ENCODE data around the gene ZNF385D. TPM values are rescaled to one million over a fixed set of nuclear protein-coding genes. Genes with fewer than 3 reads are reported as not detected.

ZNF385D gene
- polyA plus RNA-seq, 1 of the 3 experiments (the other 2 are of a cell fraction), result 1.8 TPM

- Histone ChIP-seq H3K4me1 (ENCODE audit: control insufficient read depth in 1 of 2, insufficient read depth in 2 of 2, low read depth in 1 of 2, low read length in 1 of 2) (peaks cover 0 to 4% of the 10 kb centered on the region in 2 experiments; a peak in 1 of 4 replicates), H4K20me1 (ENCODE audit: insufficient read depth) (no peaks in the 10 kb centered on the region), H3K36me3 (replicated peaks in 1 of 2; ENCODE audit: control insufficient read depth in 1 of 2, insufficient read depth in 2 of 2, low read length in 1 of 2) (no peaks in the 10 kb centered on the region), H2AFZ (ENCODE audit: low read depth) (no peak overlapping the region), H3F3A (replicated peaks; ENCODE audit: insufficient read depth) (no peaks in the 10 kb centered on the region), H3K27ac (ENCODE audit: low read depth in 2 of 2, low read length in 1 of 2) (no peak overlapping the region), H3K4me3 (ENCODE audit: low read depth in 2 of 2, low read length in 1 of 2) (no peak overlapping the region), H3K27me3 (ENCODE audit: insufficient read depth) (no peaks in the 10 kb centered on the region), H3K9me3 (no peaks in the 10 kb centered on the region), H3K9me2 (no peaks in the 10 kb centered on the region), H3K4me2 (no peak overlapping the region), H3K9ac (no peak overlapping the region), H3K79me2 (ENCODE audit: insufficient read depth) (no peaks in the 10 kb centered on the region)
- TF ChIP-seq GATA2 (CRISPR knock-in tag; IDR thresholded peaks at IDR 0.05) (no peak), MAX (IDR thresholded peaks at IDR 0.05; ENCODE audit: low read depth) (no peak), NFIC (IDR thresholded peaks at IDR 0.05; ENCODE audit: borderline replicate concordance) (no peak), JUND (IDR thresholded peaks at IDR 0.05) (no peak), SIN3A (IDR thresholded peaks at IDR 0.05; ENCODE audit: borderline replicate concordance, low read depth, low read length) (no peak)
- CTCF ChIA-PET, result interaction anchor here (0.7 to 1.1 kb wide), 2 partner anchors 18 to 274 kb away, joined by 3 read pairs; no protein-coding TSS in a partner anchor
- 63% methylated on average over 8 of the region's 8 CpGs for WGBS (ENCODE audit: low lambda C conversion rate)
- POLR2A ChIA-PET, result no interaction called here
- no peak for DNase-seq
Observed at GRCh38 chr3:21620511-21621155, 130.4 kb downstream of the ZNF385D start.

- Histone ChIP-seq H3K4me2 (no peak overlapping the region), H3K27ac (ENCODE audit: low read depth in 2 of 2, low read length in 1 of 2) (no peak overlapping the region), H3K9me3 (no peaks in the 10 kb centered on the region), H4K20me1 (ENCODE audit: insufficient read depth) (no peaks in the 10 kb centered on the region), H3K79me2 (ENCODE audit: insufficient read depth) (no peaks in the 10 kb centered on the region), H3F3A (replicated peaks; ENCODE audit: insufficient read depth) (no peaks in the 10 kb centered on the region), H3K27me3 (ENCODE audit: insufficient read depth) (no peaks in the 10 kb centered on the region), H3K4me1 (ENCODE audit: control insufficient read depth in 1 of 2, insufficient read depth in 2 of 2, low read depth in 1 of 2, low read length in 1 of 2) (peaks cover 0 to 4% of the 10 kb centered on the region in 2 experiments; a peak in 1 of 4 replicates), H3K9ac (no peak overlapping the region), H3K4me3 (ENCODE audit: low read depth in 2 of 2, low read length in 1 of 2) (no peak overlapping the region), H3K9me2 (no peaks in the 10 kb centered on the region), H3K36me3 (replicated peaks in 1 of 2; ENCODE audit: control insufficient read depth in 1 of 2, insufficient read depth in 2 of 2, low read length in 1 of 2) (no peaks in the 10 kb centered on the region), H2AFZ (ENCODE audit: low read depth) (no peak overlapping the region)
- WGBS (ENCODE audit: low lambda C conversion rate), result 48% methylated on average over 2 of the region's 2 CpGs
- TF ChIP-seq FOXM1 (IDR thresholded peaks at IDR 0.05; ENCODE audit: low read depth) (no peak), RFX5 (IDR thresholded peaks at IDR 0.05; ENCODE audit: low read length) (no peak), POLR2AphosphoS5 (IDR thresholded peaks at IDR 0.05; ENCODE audit: low read depth, low read length) (no peak), TAF1 (IDR thresholded peaks at IDR 0.05; ENCODE audit: borderline replicate concordance, low read depth, low read length) (no peak), RCOR1 (IDR thresholded peaks at IDR 0.05; ENCODE audit: low read length) (no peak), ELF1 (IDR thresholded peaks at IDR 0.05) (no peak), JUND (IDR thresholded peaks at IDR 0.05) (no peak), EP300 (IDR thresholded peaks at IDR 0.05; ENCODE audit: borderline replicate concordance in 1 of 2, low read depth in 1 of 2, low read length in 1 of 2) (no peak), EZH2phosphoT487 (IDR thresholded peaks at IDR 0.05; ENCODE audit: borderline replicate concordance, low read depth) (no peak), IRF3 (IDR thresholded peaks at IDR 0.05; ENCODE audit: low read depth, low read length) (no peak)
- POLR2A ChIA-PET, result no interaction called here
- no peak for DNase-seq
- CTCF ChIA-PET, result interaction anchor here (0.8 kb wide), 1 partner anchor 64 kb away, joined by 3 read pairs; no protein-coding TSS in a partner anchor
Observed at GRCh38 chr3:21618695-21619094, 132.3 kb downstream of the ZNF385D start.

Data from SK-N-SH (cell line).